Fibroblast of pulmonary artery (primary cell): ENCODE data around the gene SRGN.

ENCODE experiments used
- DNase-seq: peaks from one replicate; pipeline ENCODE4 v3.0.0-alpha.2; 2010; ENCODE audit warnings: low read depth
- H3K4me3 ChIP-seq: replicated peaks from 2 replicates; pipeline ENCODE4 v1.5.1; 2011; ENCODE audit warnings: low read depth, mild to moderate bottlenecking, control low read depth, low read length, moderate library complexity
- CTCF ChIP-seq: IDR thresholded peaks from 2 replicates; pipeline ENCODE4 v1.5.1; 2011; ENCODE audit warnings: mild to moderate bottlenecking, control low read depth, low read length, inconsistent platforms; ENCODE audit errors: missing control alignments

The SRGN gene

GRCh38 chr10:69089638-69090599 is 2.0 kb downstream of the SRGN start:
- H3K4me3 ChIP-seq, result peak overlapping the region; percentile 87
- TF ChIP-seq CTCF, result no peak
- peak; percentile 70 for DNase-seq

- TF ChIP-seq CTCF, result no peak
- peak overlapping the region; percentile 87 for H3K4me3 ChIP-seq
- no peak for DNase-seq
Measured at GRCh38 chr10:69090685-69091084, 2.8 kb downstream of the SRGN start.

GRCh38 chr10:69091143-69091651 is 3.3 kb downstream of the SRGN start:
- TF ChIP-seq CTCF, result no peak
- H3K4me3 ChIP-seq, result peak overlapping the region; percentile 11
- DNase-seq, result no peak

GRCh38 chr10:69092959-69093850 is 5.3 kb downstream of the SRGN start:
- DNase-seq, result peak; percentile 92
- no peak overlapping the region for H3K4me3 ChIP-seq
- TF ChIP-seq CTCF, result peak; percentile 62

- peak; percentile 29 for TF ChIP-seq CTCF
- no peak overlapping the region for H3K4me3 ChIP-seq
- peak; percentile 66 for DNase-seq
Measured at GRCh38 chr10:69093933-69094332, 6.0 kb downstream of the SRGN start.

GRCh38 chr10:69096045-69096444 is 8.1 kb downstream of the SRGN start:
- no peak for TF ChIP-seq CTCF
- no peak overlapping the region for H3K4me3 ChIP-seq
- no peak for DNase-seq
